Ammon's horn (tissue), 1 donor: ENCODE data around the gene ZNF133.

Source experiments
- DNase-seq: peaks from one replicate; pipeline ENCODE4 v3.0.0-alpha.2; 2016; ENCODE audit warnings: low spot score

ZNF133 gene

DNA sequence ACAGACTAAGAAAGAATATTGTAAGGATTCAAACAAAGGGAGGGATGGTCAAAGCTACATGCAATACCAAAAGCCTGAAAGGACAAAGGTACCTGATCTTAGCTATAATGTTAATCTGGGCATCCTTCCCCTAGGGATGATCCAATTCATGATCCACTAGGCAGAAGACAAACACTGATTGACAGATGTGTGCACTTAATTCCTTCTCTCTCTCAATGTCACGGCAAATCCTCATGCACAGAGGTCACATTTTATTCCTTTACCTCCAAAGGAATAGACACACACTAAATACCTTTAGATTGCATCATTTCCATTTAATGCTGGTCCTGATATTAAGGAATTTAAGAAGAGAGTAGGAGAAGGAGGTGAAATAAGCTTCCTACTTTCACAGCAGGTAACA lies 73.4 kb downstream of the ZNF133 start:
- no peak for DNase-seq

DNA sequence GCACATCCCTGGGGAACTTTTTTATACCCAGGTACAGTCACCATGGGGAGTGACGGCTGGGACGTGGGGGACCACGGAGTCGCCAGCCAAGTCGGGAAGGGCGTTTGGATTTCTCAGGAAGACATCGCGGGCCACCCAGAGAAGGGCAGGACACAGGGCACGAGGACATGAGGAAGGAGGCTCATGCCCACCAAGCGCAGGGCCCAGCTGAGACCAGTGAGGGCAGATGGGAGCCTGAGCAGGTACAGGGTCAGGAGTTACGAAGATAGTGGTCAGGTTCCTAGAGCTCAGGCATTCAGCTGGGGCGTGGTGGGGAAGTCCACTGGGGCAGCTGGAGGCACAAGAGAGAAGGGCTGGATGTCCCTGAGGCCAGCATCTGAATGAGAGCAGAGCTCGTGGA lies 74.6 kb downstream of the ZNF133 start:
- DNase-seq: no peak

DNA sequence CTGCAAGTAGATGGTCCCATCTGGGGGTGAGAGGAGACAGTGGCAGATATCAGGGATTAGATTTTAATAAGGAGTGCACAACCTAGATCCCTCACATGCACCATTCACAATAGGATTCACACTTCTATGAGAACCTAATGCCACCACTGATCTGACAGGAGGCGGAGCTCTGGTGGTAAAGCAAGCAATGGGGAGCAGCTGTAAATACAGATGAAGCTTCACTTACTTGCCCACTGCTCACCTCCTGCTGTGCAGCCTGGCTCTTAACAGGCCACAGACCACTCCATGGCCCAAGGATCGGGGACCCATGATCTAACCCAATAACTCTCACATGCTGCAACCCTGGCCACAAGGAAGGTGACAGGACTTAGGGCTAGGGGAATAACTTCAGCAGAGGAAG lies 75.4 kb downstream of the ZNF133 start:
- DNase-seq: no peak

DNA sequence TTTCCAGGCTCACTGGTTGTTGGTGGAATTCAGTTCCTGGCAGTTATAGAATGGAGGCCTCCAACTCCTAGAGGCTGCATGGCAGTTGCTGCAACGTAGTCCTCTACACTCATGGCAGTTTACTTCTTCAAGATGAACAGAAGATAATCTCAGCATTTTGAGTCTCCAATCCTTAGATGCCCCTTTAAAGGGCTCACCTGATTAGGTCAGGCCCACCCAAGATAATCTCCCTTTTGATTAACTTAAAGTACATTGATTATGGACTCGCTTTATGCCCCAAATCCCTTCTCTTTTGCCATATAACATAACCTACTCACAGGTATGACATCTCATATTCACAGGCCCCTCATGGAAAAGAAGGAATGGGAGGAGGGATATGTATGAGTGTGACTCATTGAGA lies 76.4 kb downstream of the ZNF133 start:
- no peak for DNase-seq
